Inflammatory macrophage treated with lipopolysaccharide for 1 hour (primary cell): ENCODE measurements around the gene HOMER2.
"Not testable (repeated sequence)": the region's sequence is repeated elsewhere in the genome, so short reads cannot be mapped to it uniquely, and the experiment has no call there.

Experiments
- DNase-seq, 2 donors: peaks; one replicate each; pipeline ENCODE4 v3.0.0-alpha.2; 2020 to 2022

Gene HOMER2

GRCh38 chr15:82952158-82953081 lies at the start of gene HOMER2:
Gene HOMER2, minus strand, starts transcription at chr15:82952720. Its CDS starts 185 bp downstream, at chr15:82952535.
- DNase-seq, result no peak

GRCh38 chr15:83000672-83001031 lies 48.1 kb upstream of the HOMER2 start:
- not testable (repeated sequence) for DNase-seq

- peak; percentile 40 to 81 for DNase-seq
These were observed 47.6 kb upstream of the HOMER2 start for GRCh38 chr15:82999905-83000671.

- no peak for DNase-seq
These were observed 46.9 kb upstream of the HOMER2 start for GRCh38 chr15:82999426-82999825.

- DNase-seq, result no peak
These were observed 43.4 kb upstream of the HOMER2 start for GRCh38 chr15:82995938-82996337.

- no peak for DNase-seq
These were observed 42.6 kb upstream of the HOMER2 start for GRCh38 chr15:82995076-82995475.

- DNase-seq, result no peak
These were observed 40.6 kb upstream of the HOMER2 start for GRCh38 chr15:82993144-82993543.

- no peak for DNase-seq
These were observed 40.0 kb upstream of the HOMER2 start for GRCh38 chr15:82992436-82992998.

- DNase-seq, result peak in 1 of 2 donors; percentile 16
These were observed 33.9 kb upstream of the HOMER2 start for GRCh38 chr15:82986442-82986780.

GRCh38 chr15:82985688-82986441 lies 33.3 kb upstream of the HOMER2 start, which contains the start of gene RAMAC:
Gene RAMAC, plus strand, starts transcription at chr15:82986210. Its CDS starts 2,809 bp downstream, at chr15:82989019.
- peak; percentile 93 for DNase-seq

- DNase-seq, result no peak
These were observed 28.5 kb upstream of the HOMER2 start for GRCh38 chr15:82980981-82981380.

GRCh38 chr15:82979726-82980125 lies 27.2 kb upstream of the HOMER2 start:
- no peak for DNase-seq

- no peak for DNase-seq
These were observed 25.9 kb upstream of the HOMER2 start for GRCh38 chr15:82978438-82978837.

GRCh38 chr15:82977076-82977475 lies 24.6 kb upstream of the HOMER2 start:
- no peak for DNase-seq

GRCh38 chr15:82972990-82973389 lies 20.5 kb upstream of the HOMER2 start:
- DNase-seq, result no peak

GRCh38 chr15:82971218-82971984 lies 18.9 kb upstream of the HOMER2 start:
- no peak for DNase-seq

GRCh38 chr15:82970696-82971095 lies 18.2 kb upstream of the HOMER2 start:
- DNase-seq, result no peak

- DNase-seq, result no peak
These were observed 17.7 kb upstream of the HOMER2 start for GRCh38 chr15:82970078-82970686.

- no peak for DNase-seq
These were observed 16.8 kb upstream of the HOMER2 start for GRCh38 chr15:82969353-82969752.

- peak; percentile 18 to 50 for DNase-seq
These were observed 15.5 kb upstream of the HOMER2 start for GRCh38 chr15:82968066-82968465.

- no peak for DNase-seq
These were observed 14.2 kb upstream of the HOMER2 start for GRCh38 chr15:82966671-82967071.

GRCh38 chr15:82964890-82965289 lies 12.4 kb upstream of the HOMER2 start:
- no peak for DNase-seq
